ENCODE data around the gene EPHA3. TPM values are rescaled to one million over a fixed set of nuclear protein-coding genes. Genes with fewer than 3 reads are reported as not detected.

Gene EPHA3
- total and polyA plus RNA-seq, 2 of the 4 experiments (the other 2 are of a cell fraction) = 0.10 to 0.18 TPM

DNA sequence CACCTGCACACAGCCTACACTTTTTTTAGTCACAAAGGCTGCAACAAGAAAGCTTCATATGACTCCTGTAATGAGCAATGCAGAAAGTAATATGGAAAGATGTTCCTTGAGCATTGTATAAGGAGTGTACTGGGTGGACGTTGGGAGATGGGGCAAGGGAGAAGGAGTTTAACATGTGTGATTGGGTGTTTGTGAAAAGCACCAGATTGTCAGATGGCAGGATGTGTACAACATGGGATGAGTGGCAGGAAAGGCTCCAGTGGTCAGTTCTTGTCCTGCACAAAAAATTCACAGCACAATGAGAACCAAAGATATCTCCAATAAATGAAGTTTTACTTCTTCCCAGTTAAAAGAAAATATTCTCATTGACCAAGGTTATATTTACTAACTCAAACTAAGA lies 255.1 kb downstream of the EPHA3 start:
- Histone ChIP-seq H3K36me3 (ENCODE audit: control insufficient read depth, insufficient read depth, low read length) (no peaks in the 10 kb centered on the region), H3K4me2 (ENCODE audit: low read depth, low read length) (no peak overlapping the region), H2AK9ac (replicated peaks; ENCODE audit: low read depth, low read length, poor library complexity) (no peak overlapping the region), H2BK20ac (ENCODE audit: low read depth, low read length) (no peak overlapping the region), H2AK5ac (ENCODE audit: low read depth, low read length) (no peak overlapping the region), H3K9me1 (ENCODE audit: insufficient read depth, low read length) (no peaks in the 10 kb centered on the region), H3K27ac (ENCODE audit: insufficient read depth, low read length) (no peak overlapping the region), H3K79me1 (ENCODE audit: low read depth in 1 of 2, low read length in 2 of 2) (no peaks in the 10 kb centered on the region), H4K20me1 (ENCODE audit: insufficient read depth, low read length) (no peaks in the 10 kb centered on the region), H2AFZ (replicated peaks; ENCODE audit: low read length, poor library complexity) (no peak overlapping the region), H2BK15ac (ENCODE audit: low read depth, low read length) (no peak overlapping the region), H3K27me3 (ENCODE audit: control insufficient read depth, insufficient read depth, low read length) (no peaks in the 10 kb centered on the region), H3K23ac (ENCODE audit: low read depth, low read length) (no peak overlapping the region), H2BK120ac (ENCODE audit: low read depth, low read length) (no peak overlapping the region), H3K4me1 (ENCODE audit: control insufficient read depth, insufficient read depth, low read length) (no peaks in the 10 kb centered on the region), H2BK5ac (ENCODE audit: low read depth, low read length, poor library complexity, severe bottlenecking) (no peak overlapping the region), H3K9me3 (ENCODE audit: control insufficient read depth, insufficient read depth, low read length) (no peaks in the 10 kb centered on the region), H4K5ac (ENCODE audit: low read depth, low read length) (no peak overlapping the region), H3K9ac (ENCODE audit: low read depth, low read length) (no peak overlapping the region), H3K4me3 (ENCODE audit: insufficient read depth, low read depth, low read length) (no peak overlapping the region), H3K56ac (ENCODE audit: extremely low read depth, insufficient read depth, low read length) (no peak overlapping the region), H4K91ac (ENCODE audit: insufficient read depth, low read depth, low read length) (no peak overlapping the region), H4K8ac (ENCODE audit: low read depth in 2 of 2, low read length in 2 of 2) (no peak overlapping the region), H3K4ac (ENCODE audit: low read depth, low read length) (no peak overlapping the region), H3K18ac (ENCODE audit: low read depth, low read length) (no peak overlapping the region), H3K14ac (replicated peaks; ENCODE audit: low read depth, low read length) (no peak overlapping the region)
- intact Hi-C loops (cut with micrococcal nuclease) (no loop called here), in situ Hi-C loops (cut with MboI; ENCODE audit: low sequenced_read_pairs) (no loop called here), dilution Hi-C loops (cut with HindIII; ENCODE audit: low sequenced_read_pairs, unreplicated experiment) (no loop called here)
- BruUV-seq (replicated peaks) = no TSS peak
- DNase-seq = no peak
- ATAC-seq (ENCODE audit: low read depth) = no peak
- ChIA-PET CTCF (no interaction called here), POLR2A (ENCODE audit: unreplicated experiment) (no interaction called here)
- TF ChIP-seq, protein P1, sequence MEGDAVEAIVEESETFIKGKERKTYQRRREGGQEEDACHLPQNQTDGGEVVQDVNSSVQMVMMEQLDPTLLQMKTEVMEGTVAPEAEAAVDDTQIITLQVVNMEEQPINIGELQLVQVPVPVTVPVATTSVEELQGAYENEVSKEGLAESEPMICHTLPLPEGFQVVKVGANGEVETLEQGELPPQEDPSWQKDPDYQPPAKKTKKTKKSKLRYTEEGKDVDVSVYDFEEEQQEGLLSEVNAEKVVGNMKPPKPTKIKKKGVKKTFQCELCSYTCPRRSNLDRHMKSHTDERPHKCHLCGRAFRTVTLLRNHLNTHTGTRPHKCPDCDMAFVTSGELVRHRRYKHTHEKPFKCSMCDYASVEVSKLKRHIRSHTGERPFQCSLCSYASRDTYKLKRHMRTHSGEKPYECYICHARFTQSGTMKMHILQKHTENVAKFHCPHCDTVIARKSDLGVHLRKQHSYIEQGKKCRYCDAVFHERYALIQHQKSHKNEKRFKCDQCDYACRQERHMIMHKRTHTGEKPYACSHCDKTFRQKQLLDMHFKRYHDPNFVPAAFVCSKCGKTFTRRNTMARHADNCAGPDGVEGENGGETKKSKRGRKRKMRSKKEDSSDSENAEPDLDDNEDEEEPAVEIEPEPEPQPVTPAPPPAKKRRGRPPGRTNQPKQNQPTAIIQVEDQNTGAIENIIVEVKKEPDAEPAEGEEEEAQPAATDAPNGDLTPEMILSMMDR (conservative IDR thresholded peaks at IDR 0.05; ENCODE audit: low read depth, low read length) = no peak
- TF ChIP-seq RFX5 (IDR thresholded peaks at IDR 0.05; ENCODE audit: low read depth, low read length) (no peak), MXI1 (IDR thresholded peaks at IDR 0.05; ENCODE audit: borderline replicate concordance, low read depth, low read length) (no peak), FOS (IDR thresholded peaks at IDR 0.05; ENCODE audit: low read depth, low read length) (no peak), RCOR1 (IDR thresholded peaks at IDR 0.05; ENCODE audit: insufficient replicate concordance, low read length) (no peak), NFE2L2 (IDR thresholded peaks at IDR 0.05; ENCODE audit: low read depth, low read length) (no peak), MAZ (IDR thresholded peaks at IDR 0.05; ENCODE audit: borderline replicate concordance, low read depth, low read length) (no peak), CEBPB (IDR thresholded peaks at IDR 0.05; ENCODE audit: low read depth, low read length) (no peak), CHD1 (IDR thresholded peaks at IDR 0.05; ENCODE audit: low read depth, low read length) (no peak), RAD21 (IDR thresholded peaks at IDR 0.05; ENCODE audit: low read length) (no peak), BHLHE40 (IDR thresholded peaks at IDR 0.05; ENCODE audit: low read depth, low read length) (no peak), SMC3 (IDR thresholded peaks at IDR 0.05; ENCODE audit: low read depth, low read length) (no peak), POLR2A (IDR thresholded peaks at IDR 0.05; ENCODE audit: low read depth, low read length) (no peak), MAFK (IDR thresholded peaks at IDR 0.05; ENCODE audit: low read depth, low read length) (no peak)
- TF ChIP-seq, protein P2, sequence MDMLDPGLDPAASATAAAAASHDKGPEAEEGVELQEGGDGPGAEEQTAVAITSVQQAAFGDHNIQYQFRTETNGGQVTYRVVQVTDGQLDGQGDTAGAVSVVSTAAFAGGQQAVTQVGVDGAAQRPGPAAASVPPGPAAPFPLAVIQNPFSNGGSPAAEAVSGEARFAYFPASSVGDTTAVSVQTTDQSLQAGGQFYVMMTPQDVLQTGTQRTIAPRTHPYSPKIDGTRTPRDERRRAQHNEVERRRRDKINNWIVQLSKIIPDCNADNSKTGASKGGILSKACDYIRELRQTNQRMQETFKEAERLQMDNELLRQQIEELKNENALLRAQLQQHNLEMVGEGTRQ (IDR thresholded peaks at IDR 0.05; ENCODE audit: low read depth, low read length) = no peak
- TF ChIP-seq, protein P3, sequence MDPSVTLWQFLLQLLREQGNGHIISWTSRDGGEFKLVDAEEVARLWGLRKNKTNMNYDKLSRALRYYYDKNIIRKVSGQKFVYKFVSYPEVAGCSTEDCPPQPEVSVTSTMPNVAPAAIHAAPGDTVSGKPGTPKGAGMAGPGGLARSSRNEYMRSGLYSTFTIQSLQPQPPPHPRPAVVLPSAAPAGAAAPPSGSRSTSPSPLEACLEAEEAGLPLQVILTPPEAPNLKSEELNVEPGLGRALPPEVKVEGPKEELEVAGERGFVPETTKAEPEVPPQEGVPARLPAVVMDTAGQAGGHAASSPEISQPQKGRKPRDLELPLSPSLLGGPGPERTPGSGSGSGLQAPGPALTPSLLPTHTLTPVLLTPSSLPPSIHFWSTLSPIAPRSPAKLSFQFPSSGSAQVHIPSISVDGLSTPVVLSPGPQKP (IDR thresholded peaks at IDR 0.05; ENCODE audit: borderline replicate concordance, low read depth, low read length) = no peak
- 80% methylated on average over 1 of the region's 1 CpG; no CpG with 5 or more reads in 1 of the 2 experiments for WGBS, 2 experiments (ENCODE audit: extremely low coverage in 2 of 2, insufficient read length in 1 of 2)
